Body of pancreas (tissue), 4 donors: ENCODE measurements around the gene BCR.
"Not testable (repeated sequence)": the region's sequence is repeated elsewhere in the genome, so short reads cannot be mapped to it uniquely, and the experiment has no call there.

Source experiments
- POLR2A ChIP-seq, 3 donors: fragments of 450-650 bp; IDR thresholded peaks; one replicate each; pipeline ENCODE4 v1.6.1; 2016; ENCODE audit warnings: antibody characterized with exemption in 3 of 3, mild to moderate bottlenecking in 2 of 3
- TF ChIP-seq, protein P1 (sequence below), 7 experiments: fragments of 450-650 bp in 4 of 7; fragments of 200-600 bp in 3 of 7; sonication (generic) in 3 of 7; IDR thresholded peaks; one replicate each; pipeline ENCODE4 v1.5.1; 2016 to 2019; ENCODE audit warnings: antibody characterized with exemption in 7 of 7

DNA sequence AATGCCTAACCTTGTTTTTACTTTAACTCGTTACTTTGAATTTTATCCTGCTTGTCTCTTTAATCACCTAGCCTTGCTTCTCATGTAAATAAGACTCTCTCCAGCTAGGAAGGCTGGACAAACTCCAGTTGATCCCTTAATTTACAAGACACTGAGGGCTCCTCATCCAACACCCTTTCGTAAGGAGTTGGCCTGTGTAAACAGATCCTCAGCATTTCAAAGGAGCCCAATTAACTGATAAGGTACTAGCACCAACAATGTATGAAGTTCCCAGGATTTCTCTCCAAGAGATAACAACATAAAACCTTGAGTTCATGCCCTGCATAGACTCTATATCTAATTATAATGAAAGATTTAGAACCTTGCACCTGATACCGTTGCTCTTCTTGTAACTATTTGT, 186.9 kb downstream of the BCR start:
- TF ChIP-seq, protein P1, sequence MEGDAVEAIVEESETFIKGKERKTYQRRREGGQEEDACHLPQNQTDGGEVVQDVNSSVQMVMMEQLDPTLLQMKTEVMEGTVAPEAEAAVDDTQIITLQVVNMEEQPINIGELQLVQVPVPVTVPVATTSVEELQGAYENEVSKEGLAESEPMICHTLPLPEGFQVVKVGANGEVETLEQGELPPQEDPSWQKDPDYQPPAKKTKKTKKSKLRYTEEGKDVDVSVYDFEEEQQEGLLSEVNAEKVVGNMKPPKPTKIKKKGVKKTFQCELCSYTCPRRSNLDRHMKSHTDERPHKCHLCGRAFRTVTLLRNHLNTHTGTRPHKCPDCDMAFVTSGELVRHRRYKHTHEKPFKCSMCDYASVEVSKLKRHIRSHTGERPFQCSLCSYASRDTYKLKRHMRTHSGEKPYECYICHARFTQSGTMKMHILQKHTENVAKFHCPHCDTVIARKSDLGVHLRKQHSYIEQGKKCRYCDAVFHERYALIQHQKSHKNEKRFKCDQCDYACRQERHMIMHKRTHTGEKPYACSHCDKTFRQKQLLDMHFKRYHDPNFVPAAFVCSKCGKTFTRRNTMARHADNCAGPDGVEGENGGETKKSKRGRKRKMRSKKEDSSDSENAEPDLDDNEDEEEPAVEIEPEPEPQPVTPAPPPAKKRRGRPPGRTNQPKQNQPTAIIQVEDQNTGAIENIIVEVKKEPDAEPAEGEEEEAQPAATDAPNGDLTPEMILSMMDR (IDR thresholded peaks at IDR 0.05): not testable (repeated sequence)
- not testable (repeated sequence) for TF ChIP-seq POLR2A (IDR thresholded peaks at IDR 0.05)
